A673 (cell line): ENCODE results near the gene OR2V1. TPM values are rescaled to one million over a fixed set of nuclear protein-coding genes. Genes with fewer than 3 reads are reported as not detected.

Source experiments
- BruUV-seq: library from RNA; stranded (reverse); fragments of 400-500 nt; replicated peaks from 2 replicates; lab custom pipeline; 2021; lab: Mats Ljungman, UMichigan
- CTCF ChIA-PET: fragments of 300-600 bp; sonication (Branson Sonifier 250); formaldehyde crosslinking; loops from one replicate; lab custom pipeline; 2022; ENCODE audit warnings: antibody characterized with exemption; lab: Charles Lee
- POLR2A ChIA-PET: fragments of 300-600 bp; sonication (Branson Sonifier 250); formaldehyde crosslinking; loops from one replicate; lab custom pipeline; 2022; ENCODE audit warnings: antibody characterized with exemption; ENCODE audit not compliant: low non-redundant PET; lab: Charles Lee
- DNase-seq: peaks from one replicate; pipeline ENCODE4 v3.0.0-alpha.2; 2015; ENCODE audit warnings: low spot score
- H3K27ac ChIP-seq: fragments of 200-600 bp; sonication (generic); 2 replicates; pipeline ENCODE4 v1.5.1; 2016; ENCODE audit warnings: mixed run types, low read depth, mild to moderate bottlenecking, mixed read lengths, antibody characterized with exemption, low read length; ENCODE audit not compliant: poor library complexity, severe bottlenecking
- H3K27me3 ChIP-seq: fragments of 200-600 bp; sonication (generic); replicated peaks from 2 replicates; pipeline ENCODE4 v1.6.1; 2017; ENCODE audit warnings: mixed run types, low read depth, mild to moderate bottlenecking, mixed read lengths, antibody characterized with exemption, low read length; ENCODE audit not compliant: insufficient read depth, poor library complexity
- H3K36me3 ChIP-seq: fragments of 200-600 bp; sonication (generic); 2 replicates; pipeline ENCODE4 v1.6.1; 2016; ENCODE audit warnings: mixed run types, mild to moderate bottlenecking, mixed read lengths, antibody characterized with exemption, low read length; ENCODE audit not compliant: insufficient read depth, poor library complexity, severe bottlenecking
- H3K4me1 ChIP-seq: fragments of 200-600 bp; sonication (generic); 2 replicates; pipeline ENCODE4 v1.6.1; 2017; ENCODE audit warnings: mixed run types, mild to moderate bottlenecking, mixed read lengths, antibody characterized with exemption, low read length; ENCODE audit not compliant: insufficient read depth, poor library complexity, severe bottlenecking
- H3K4me3 ChIP-seq: fragments of 200-600 bp; sonication (generic); 2 replicates; pipeline ENCODE4 v1.5.1; 2016; ENCODE audit warnings: low read depth, mixed run types, mild to moderate bottlenecking, mixed read lengths, low read length; ENCODE audit not compliant: poor library complexity, severe bottlenecking
- H3K9me3 ChIP-seq: fragments of 200-600 bp; sonication (generic); 2 replicates; pipeline ENCODE4 v1.6.1; 2016; ENCODE audit warnings: mixed run types, low read depth, mild to moderate bottlenecking, mixed read lengths, antibody characterized with exemption, low read length; ENCODE audit not compliant: poor library complexity, severe bottlenecking
- EZH2 ChIP-seq: fragments of 200-600 bp; sonication (generic); IDR thresholded peaks from 2 replicates; pipeline ENCODE4 v1.6.1; 2017; ENCODE audit warnings: borderline replicate concordance, low read depth, mild to moderate bottlenecking, mixed read lengths, antibody characterized with exemption, low read length; ENCODE audit not compliant: poor library complexity, severe bottlenecking
- intact Hi-C: fragments of 100-400 bp; cut with micrococcal nuclease; formaldehyde crosslinking; loops from one replicate; pipeline ENCODE4 v1.10.0; 2022; ENCODE audit not compliant: unreplicated experiment
- total RNA-seq: library from RNA; stranded (reverse); gene quantifications from 2 replicates; pipeline ENCODE4 v1.2.3, GENCODE V29; 2021
- TF ChIP-seq, protein P1 (sequence below): fragments of 300-800, 200-600 bp; sonication (generic); conservative IDR thresholded peaks from 2 replicates; pipeline ENCODE4 v1.5.1; 2017; ENCODE audit warnings: low read depth, mild to moderate bottlenecking, antibody characterized with exemption, low read length, moderate library complexity, mixed read lengths

OR2V1 gene
- total RNA-seq, 1 experiment from 2014 or later: not detected

DNA sequence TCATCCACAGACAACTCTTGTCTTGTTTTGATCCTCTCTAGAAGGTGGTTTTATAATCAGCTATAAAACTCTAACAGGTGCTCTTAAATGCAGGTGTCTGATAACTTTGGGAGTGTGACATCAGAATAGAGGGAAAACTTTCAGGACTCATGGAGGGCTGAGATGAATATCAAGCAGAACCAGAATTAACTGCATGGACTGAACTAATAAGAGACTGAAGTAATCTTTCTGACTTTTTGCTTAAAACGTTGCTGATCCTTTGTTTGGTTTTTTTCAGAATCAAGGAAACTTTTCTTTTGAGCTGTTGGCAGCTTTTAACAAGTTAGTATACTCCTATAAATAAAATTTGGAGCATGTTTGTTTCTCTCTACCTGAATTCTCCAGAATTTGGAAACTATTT is 14.2 kb upstream of the OR2V1 start:
- Histone ChIP-seq H3K4me3 (no peak overlapping the region), H3K27ac (no peak overlapping the region), H3K36me3 (no peaks in the 10 kb centered on the region), H3K27me3 (peaks cover 27% of the 10 kb centered on the region), H3K9me3 (no peaks in the 10 kb centered on the region), H3K4me1 (no peaks in the 10 kb centered on the region)
- no peak for DNase-seq
- no TSS peak for BruUV-seq
- ChIA-PET CTCF (no interaction called here), POLR2A (no interaction called here)
- TF ChIP-seq EZH2: no peak
- TF ChIP-seq, protein P1, sequence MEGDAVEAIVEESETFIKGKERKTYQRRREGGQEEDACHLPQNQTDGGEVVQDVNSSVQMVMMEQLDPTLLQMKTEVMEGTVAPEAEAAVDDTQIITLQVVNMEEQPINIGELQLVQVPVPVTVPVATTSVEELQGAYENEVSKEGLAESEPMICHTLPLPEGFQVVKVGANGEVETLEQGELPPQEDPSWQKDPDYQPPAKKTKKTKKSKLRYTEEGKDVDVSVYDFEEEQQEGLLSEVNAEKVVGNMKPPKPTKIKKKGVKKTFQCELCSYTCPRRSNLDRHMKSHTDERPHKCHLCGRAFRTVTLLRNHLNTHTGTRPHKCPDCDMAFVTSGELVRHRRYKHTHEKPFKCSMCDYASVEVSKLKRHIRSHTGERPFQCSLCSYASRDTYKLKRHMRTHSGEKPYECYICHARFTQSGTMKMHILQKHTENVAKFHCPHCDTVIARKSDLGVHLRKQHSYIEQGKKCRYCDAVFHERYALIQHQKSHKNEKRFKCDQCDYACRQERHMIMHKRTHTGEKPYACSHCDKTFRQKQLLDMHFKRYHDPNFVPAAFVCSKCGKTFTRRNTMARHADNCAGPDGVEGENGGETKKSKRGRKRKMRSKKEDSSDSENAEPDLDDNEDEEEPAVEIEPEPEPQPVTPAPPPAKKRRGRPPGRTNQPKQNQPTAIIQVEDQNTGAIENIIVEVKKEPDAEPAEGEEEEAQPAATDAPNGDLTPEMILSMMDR: no peak
- intact Hi-C loops: no loop called here

DNA sequence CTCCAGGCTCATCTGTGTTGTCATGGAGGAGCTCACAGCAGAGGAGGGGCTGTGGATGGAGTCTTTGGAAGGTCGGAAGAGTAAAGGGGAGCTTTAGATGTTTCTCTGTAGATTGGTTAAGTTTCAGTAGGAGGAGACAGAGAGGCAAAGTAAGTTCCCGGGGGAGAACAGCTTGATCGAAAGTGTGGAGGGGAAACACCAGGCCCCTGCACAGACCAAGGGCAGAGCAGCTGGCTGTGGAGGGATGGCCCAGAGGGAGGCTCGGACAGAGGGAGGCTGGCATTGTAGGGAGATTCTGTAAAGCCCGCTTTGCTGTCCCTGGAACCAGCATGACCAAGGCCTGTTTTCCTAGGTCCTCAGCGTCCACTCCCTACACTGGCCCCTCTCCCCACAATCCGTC is 11.1 kb upstream of the OR2V1 start:
- Histone ChIP-seq H3K4me1 (no peaks in the 10 kb centered on the region), H3K36me3 (no peaks in the 10 kb centered on the region), H3K27me3 (peaks cover 27% of the 10 kb centered on the region), H3K9me3 (peaks cover 2% of the 10 kb centered on the region), H3K27ac (no peak overlapping the region), H3K4me3 (no peak overlapping the region)
- TF ChIP-seq, protein P1: no peak
- no peak for TF ChIP-seq EZH2
- no peak for DNase-seq
- ChIA-PET POLR2A (no interaction called here), CTCF (no interaction called here)
- BruUV-seq: no TSS peak
- intact Hi-C loops: no loop called here

DNA sequence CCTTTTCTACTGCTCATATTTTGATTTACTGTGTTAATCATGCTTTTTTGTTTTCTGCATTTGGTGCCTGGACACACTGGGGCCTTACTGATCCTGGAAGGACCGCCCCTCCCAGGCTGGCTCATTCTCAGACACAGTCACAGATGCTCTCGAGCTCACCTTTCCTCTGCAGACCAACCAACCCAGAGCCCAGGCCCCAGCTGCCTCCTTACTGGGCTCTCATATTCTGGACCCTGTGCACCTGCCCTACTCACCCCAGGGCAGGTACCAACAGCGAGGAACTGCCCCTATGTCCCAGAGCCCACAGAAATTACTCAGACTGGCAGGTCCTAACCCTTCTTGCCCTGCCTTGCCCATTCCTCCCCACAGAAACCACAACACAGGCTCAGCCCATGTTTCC is 9.8 kb upstream of the OR2V1 start:
- Histone ChIP-seq H3K9me3 (peaks cover 7% of the 10 kb centered on the region), H3K27me3 (peaks cover 26% of the 10 kb centered on the region), H3K4me3 (no peak overlapping the region), H3K4me1 (no peaks in the 10 kb centered on the region), H3K36me3 (no peaks in the 10 kb centered on the region), H3K27ac (no peak overlapping the region)
- TF ChIP-seq, protein P1: no peak
- no peak for TF ChIP-seq EZH2
- ChIA-PET POLR2A (no interaction called here), CTCF (no interaction called here)
- intact Hi-C loops: no loop called here
- BruUV-seq: no TSS peak
- DNase-seq: no peak
